BLaER1 (cell line): ENCODE data around the gene ZNHIT2.
A peak's percentile ranks its signal among the peaks of the same experiment; 100 is the strongest.

Source experiments
- H3K27ac ChIP-seq: shearing (Covaris generic); formaldehyde crosslinking; 2 replicates; pipeline ENCODE4 v1.8.1; 2022
- H3K27me3 ChIP-seq: shearing (Covaris generic); formaldehyde crosslinking; 2 replicates; pipeline ENCODE4 v1.8.1; 2022
- H3K36me3 ChIP-seq: shearing (Covaris generic); formaldehyde crosslinking; 2 replicates; pipeline ENCODE4 v1.8.1; 2022
- H3K4me1 ChIP-seq: shearing (Covaris generic); formaldehyde crosslinking; 2 replicates; pipeline ENCODE4 v1.8.1; 2022
- H3K4me2 ChIP-seq: shearing (Covaris generic); formaldehyde crosslinking; 2 replicates; pipeline ENCODE4 v1.8.1; 2022
- H3K4me3 ChIP-seq: shearing (Covaris generic); formaldehyde crosslinking; 2 replicates; pipeline ENCODE4 v1.8.1; 2022
- H3K9ac ChIP-seq: shearing (Covaris generic); formaldehyde crosslinking; 2 replicates; pipeline ENCODE4 v1.8.1; 2022
- H3K9me3 ChIP-seq: shearing (Covaris generic); formaldehyde crosslinking; 2 replicates; pipeline ENCODE4 v1.8.1; 2022
- H4K20me1 ChIP-seq: shearing (Covaris generic); formaldehyde crosslinking; 2 replicates; pipeline ENCODE4 v1.8.1; 2022
- Cebpa-rat ChIP-seq: shearing (Covaris generic); IDR thresholded peaks from 2 replicates; pipeline ENCODE4 v1.8.1; 2022

The ZNHIT2 gene

DNA sequence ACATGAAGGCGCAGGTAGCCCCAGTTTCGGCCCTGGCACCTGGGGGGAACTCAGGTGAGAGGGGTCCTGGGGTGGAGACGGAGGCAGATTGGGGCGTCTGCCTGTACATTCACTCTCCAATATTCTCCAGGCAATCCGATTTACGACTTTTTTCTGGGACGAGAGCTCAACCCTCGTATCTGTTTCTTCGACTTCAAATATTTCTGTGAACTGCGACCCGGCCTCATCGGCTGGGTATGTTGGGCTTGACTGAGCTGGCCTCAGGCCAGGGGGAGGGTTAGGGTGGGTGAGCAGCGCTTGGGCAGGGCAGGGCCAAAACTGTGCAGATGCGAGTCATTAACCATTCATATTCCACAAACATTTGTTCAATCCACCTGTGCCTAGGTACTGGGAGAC lies 4.1 kb downstream of the ZNHIT2 start:
- TF ChIP-seq Cebpa-rat, result no peak
- Histone ChIP-seq H3K9me3 (no peaks in the 10 kb centered on the region), H3K27me3 (no peaks in the 10 kb centered on the region), H3K9ac (peak overlapping the region; percentile 80), H3K36me3 (peaks cover 50% of the 10 kb centered on the region), H4K20me1 (peaks cover 37% of the 10 kb centered on the region), H3K4me2 (peak overlapping the region; percentile 100), H3K4me3 (peak overlapping the region; percentile 74), H3K4me1 (peaks cover 60% of the 10 kb centered on the region), H3K27ac (peak overlapping the region; percentile 85)

DNA sequence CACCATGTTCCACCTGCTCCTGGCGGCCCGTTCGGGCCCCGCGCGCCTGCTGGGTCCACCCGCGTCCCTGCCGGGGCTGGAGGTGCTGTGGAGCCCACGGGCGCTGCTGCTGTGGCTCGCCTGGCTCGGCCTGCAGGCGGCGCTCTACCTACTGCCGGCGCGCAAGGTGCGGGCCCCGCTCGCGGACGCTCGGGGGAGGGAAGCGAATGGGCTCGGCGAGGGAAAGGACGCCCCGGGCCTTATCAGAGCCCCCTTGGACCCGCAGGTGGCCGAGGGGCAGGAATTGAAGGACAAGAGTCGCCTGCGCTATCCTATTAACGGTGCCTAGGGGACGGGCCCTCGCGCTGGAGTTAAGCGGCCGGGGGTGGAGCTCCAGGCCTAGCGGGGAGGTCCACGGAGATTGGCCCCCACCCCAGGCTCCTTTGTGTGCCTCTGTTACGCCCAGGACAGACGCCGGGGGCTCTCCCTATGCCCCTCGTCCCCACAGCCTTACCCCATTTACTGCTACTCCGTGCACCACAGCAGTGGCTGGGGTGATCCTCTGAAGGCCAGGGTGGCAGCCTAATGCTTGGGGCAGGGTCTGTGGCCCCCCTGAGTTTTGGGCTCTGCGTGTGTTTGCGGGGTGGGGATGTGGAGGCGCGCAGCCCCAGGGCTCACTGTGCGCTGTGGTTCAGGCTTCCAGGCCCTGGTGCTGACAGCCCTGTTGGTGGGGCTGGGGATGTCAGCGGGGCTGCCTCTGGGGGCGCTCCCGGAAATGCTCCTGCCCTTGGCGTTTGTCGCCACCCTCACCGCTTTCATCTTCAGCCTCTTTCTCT lies 4.7 kb downstream of the ZNHIT2 start:
- H3K4me2 ChIP-seq, result peak overlapping the region; percentile 100
- peaks cover 32% of the 10 kb centered on the region for H4K20me1 ChIP-seq
- peak overlapping the region; percentile 80 for H3K9ac ChIP-seq
- H3K4me3 ChIP-seq, result peak overlapping the region; percentile 74
- H3K27me3 ChIP-seq, result no peaks in the 10 kb centered on the region
- H3K9me3 ChIP-seq, result no peaks in the 10 kb centered on the region
- H3K27ac ChIP-seq, result peak overlapping the region; percentile 85
- no peak for TF ChIP-seq Cebpa-rat
- H3K36me3 ChIP-seq, result peaks cover 50% of the 10 kb centered on the region
- peaks cover 55% of the 10 kb centered on the region for H3K4me1 ChIP-seq

DNA sequence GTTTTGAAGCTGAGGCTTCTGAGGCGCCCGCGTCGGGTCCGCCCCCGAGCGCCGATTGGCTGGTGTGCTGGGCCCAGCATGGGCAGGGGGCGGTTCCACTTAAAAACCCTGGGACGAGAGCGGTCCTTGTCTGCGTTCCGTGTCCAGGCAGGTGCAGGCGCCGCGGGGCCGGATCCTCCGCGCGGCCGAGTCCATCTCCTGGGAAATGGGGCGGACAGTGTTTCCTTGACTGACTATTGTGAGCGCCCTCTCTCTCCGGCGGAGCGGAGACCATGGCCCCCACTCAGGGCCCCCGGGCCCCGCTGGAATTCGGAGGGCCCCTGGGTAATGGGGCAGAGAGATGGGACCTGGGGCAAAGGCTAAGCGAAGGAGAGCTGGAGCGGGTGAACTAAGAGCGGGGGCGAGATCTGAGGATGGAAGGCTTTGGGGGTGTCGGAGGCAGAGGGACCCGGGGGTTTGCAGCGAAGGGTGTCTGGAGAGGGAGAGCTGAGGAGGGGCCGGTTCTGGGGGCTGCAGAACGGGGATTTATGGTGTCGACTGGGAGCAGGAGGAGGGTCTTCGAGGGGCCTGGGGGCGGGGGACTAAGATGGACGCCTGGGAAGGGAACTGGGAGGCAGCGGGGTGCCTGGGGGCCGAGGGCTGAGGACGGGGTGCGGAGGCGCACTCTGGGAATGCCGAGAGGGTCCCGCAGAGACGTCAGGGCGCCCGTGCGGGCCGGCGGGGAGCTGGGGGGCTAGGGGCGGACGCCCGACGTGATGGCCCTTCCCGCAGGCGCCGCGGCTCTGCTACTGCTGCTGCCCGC lies 5.6 kb downstream of the ZNHIT2 start, which contains the start of gene TM7SF2:
Gene TM7SF2 (plus strand): TSS at position 129 of the 802 bp plus-strand sequence. CDS start 144 bp downstream, at position 273.
- peaks cover 58% of the 10 kb centered on the region for H3K36me3 ChIP-seq
- H3K9ac ChIP-seq, result peak within 1 kb of the TSS; percentile 80
- no peak for TF ChIP-seq Cebpa-rat
- H3K9me3 ChIP-seq, result no peaks in the 10 kb centered on the region
- H4K20me1 ChIP-seq, result peaks cover 34% of the 10 kb centered on the region
- H3K4me2 ChIP-seq, result peak within 1 kb of the TSS; percentile 100
- peaks cover 55% of the 10 kb centered on the region for H3K4me1 ChIP-seq
- peak within 1 kb of the TSS; percentile 74 for H3K4me3 ChIP-seq
- H3K27ac ChIP-seq, result peak within 1 kb of the TSS; percentile 85
- H3K27me3 ChIP-seq, result no peaks in the 10 kb centered on the region

DNA sequence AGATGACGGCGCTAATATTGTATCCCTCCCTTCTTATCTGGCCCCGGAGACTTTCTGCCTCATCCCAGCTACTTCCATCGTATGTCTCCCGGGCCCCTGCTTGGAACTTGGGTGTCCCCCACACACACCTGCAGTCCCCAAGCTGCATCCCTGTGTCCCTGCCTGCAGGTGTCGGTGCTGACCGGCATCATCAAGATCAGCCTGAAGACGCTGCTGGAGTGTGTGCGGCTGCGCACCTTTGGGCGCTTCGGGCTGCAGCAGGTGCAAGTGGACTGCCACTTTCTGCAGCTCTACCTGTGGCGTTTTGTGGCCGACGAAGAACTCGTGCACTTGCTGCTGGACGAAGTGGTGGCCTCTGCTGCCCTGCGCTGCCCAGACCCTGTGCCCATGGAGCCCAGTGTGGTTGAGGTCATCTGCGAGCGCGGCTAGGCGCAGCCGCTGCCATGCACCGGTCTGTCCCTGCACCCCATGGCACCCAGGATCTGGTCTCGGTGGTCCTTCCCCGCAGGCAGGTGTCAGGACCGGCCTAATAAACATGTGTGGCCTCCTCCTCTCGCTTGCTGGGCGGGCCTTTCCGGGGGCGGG lies 6.2 kb downstream of the ZNHIT2 start:
- Histone ChIP-seq H3K4me1 (peaks cover 48% of the 10 kb centered on the region), H3K9me3 (no peaks in the 10 kb centered on the region), H3K4me3 (peak overlapping the region; percentile 74), H3K27ac (no peak overlapping the region), H3K9ac (no peak overlapping the region), H3K27me3 (no peaks in the 10 kb centered on the region), H3K4me2 (peak overlapping the region; percentile 100), H3K36me3 (peaks cover 58% of the 10 kb centered on the region), H4K20me1 (peaks cover 30% of the 10 kb centered on the region)
- TF ChIP-seq Cebpa-rat, result no peak

DNA sequence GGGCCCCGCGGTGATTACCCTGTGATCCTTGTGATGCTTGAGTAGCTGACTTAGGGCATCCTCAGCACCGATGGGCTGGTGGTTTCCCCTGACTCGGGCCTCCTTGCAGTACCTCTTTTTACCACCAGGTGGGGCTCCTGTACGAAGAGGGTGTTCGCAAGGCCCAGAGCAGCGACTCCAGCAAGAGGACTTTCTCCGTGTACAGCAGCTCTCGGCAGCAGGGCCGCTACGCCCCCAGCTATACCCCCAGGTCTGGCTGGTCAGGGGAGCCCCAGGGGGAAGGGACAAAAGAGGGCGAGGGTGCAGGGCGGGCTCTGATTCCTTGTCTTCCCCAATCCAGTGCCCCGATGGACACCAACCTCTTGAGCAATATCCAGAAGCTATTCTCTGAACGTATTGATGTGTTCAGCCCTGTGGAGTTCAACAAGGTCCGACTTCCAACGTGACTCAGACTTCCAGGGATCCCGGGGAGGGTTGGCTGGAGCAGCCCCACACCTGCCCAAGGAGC lies 7.1 kb downstream of the ZNHIT2 start:
- Histone ChIP-seq H3K9me3 (no peaks in the 10 kb centered on the region), H3K27me3 (no peaks in the 10 kb centered on the region), H3K4me3 (no peak overlapping the region), H3K9ac (no peak overlapping the region; the same call in 1 of the 2 replicates), H4K20me1 (peaks cover 26% of the 10 kb centered on the region), H3K36me3 (peaks cover 58% of the 10 kb centered on the region), H3K4me1 (peaks cover 39% of the 10 kb centered on the region), H3K27ac (no peak overlapping the region), H3K4me2 (peak overlapping the region; percentile 100)
- TF ChIP-seq Cebpa-rat, result no peak

DNA sequence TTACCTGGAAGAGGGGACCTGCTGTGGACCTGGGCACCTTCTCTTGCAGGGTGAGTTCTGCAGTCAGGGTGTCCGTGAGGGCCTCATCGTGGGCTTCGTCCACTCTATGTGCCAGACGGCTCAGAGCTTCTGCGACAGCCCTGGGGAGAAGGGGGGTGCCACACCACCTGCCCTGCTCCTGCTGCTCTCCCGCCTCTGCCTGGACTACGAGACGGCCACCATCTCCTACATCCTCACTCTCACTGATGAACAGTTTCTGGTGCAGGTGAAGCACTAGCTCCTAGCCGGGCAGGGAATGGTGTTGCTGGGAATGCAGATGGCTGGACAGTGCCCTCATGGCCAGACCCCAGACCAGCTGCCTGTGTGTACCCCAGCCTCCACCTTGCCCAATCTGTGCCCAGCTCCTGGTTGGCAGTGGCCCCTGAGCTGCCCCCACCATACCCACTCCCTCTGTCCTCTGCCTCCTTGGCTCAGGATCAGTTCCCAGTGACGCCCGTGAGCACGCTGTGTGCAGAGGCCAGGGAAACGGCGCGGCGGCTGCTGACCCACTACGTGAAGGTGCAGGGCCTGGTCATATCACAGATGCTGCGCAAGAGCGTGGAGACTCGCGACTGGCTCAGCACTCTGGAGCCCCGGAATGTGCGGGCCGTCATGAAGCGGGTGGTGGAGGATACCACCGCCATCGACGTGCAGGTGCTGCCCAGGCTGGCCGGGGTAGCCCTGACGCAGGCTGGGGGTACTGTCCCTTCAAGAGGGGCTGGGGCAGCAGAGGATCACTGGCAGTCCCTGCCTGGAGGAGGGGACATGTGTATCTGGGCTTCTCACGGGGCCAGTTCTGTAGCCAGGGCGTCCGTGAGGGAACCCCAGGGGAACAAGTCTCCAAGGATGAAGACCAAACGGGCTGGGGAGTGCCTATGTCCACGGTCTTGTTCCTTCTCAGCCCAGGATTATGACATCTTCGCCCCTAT lies 8.0 kb downstream of the ZNHIT2 start:
- no peak for TF ChIP-seq Cebpa-rat
- Histone ChIP-seq H3K27me3 (no peaks in the 10 kb centered on the region), H3K9me3 (no peaks in the 10 kb centered on the region), H3K4me1 (peaks cover 38% of the 10 kb centered on the region), H3K4me2 (peak overlapping the region; percentile 100; the same call in 1 of the 2 replicates), H3K4me3 (no peak overlapping the region), H3K36me3 (peaks cover 59% of the 10 kb centered on the region), H3K9ac (no peak overlapping the region), H3K27ac (no peak overlapping the region), H4K20me1 (peaks cover 34% of the 10 kb centered on the region)

DNA sequence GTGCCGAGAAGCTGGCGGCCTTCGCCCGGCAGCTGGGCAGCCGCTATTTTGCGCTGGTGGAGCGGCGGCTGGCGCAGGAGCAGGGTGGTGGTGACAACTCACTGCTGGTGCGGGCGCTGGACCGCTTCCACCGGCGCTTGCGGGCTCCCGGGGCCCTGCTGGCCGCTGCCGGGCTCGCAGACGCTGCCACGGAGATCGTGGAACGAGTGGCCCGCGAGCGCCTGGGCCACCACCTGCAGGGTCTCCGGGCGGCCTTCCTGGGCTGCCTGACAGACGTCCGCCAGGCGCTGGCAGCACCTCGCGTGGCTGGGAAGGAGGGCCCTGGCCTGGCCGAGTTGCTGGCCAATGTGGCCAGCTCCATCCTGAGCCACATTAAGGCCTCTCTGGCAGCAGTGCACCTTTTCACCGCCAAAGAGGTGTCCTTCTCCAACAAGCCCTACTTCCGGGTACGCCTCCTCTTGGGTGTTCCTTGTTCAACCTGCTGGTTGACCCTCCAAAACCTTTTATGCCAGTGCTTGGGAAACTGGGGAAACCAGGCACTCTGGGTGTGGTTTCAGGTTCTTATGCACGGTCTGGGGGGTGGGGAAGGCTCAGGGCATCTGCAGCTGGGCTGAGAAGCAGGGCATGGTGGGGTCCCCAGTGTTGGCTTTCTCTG lies 8.9 kb downstream of the ZNHIT2 start:
- H4K20me1 ChIP-seq, result peaks cover 40% of the 10 kb centered on the region
- H3K4me3 ChIP-seq, result no peak overlapping the region
- peaks cover 29% of the 10 kb centered on the region for H3K4me1 ChIP-seq
- peaks cover 59% of the 10 kb centered on the region for H3K36me3 ChIP-seq
- H3K9me3 ChIP-seq, result no peaks in the 10 kb centered on the region
- no peak overlapping the region for H3K27ac ChIP-seq
- no peaks in the 10 kb centered on the region for H3K27me3 ChIP-seq
- H3K4me2 ChIP-seq, result no peak overlapping the region
- TF ChIP-seq Cebpa-rat, result no peak
- H3K9ac ChIP-seq, result no peak overlapping the region

DNA sequence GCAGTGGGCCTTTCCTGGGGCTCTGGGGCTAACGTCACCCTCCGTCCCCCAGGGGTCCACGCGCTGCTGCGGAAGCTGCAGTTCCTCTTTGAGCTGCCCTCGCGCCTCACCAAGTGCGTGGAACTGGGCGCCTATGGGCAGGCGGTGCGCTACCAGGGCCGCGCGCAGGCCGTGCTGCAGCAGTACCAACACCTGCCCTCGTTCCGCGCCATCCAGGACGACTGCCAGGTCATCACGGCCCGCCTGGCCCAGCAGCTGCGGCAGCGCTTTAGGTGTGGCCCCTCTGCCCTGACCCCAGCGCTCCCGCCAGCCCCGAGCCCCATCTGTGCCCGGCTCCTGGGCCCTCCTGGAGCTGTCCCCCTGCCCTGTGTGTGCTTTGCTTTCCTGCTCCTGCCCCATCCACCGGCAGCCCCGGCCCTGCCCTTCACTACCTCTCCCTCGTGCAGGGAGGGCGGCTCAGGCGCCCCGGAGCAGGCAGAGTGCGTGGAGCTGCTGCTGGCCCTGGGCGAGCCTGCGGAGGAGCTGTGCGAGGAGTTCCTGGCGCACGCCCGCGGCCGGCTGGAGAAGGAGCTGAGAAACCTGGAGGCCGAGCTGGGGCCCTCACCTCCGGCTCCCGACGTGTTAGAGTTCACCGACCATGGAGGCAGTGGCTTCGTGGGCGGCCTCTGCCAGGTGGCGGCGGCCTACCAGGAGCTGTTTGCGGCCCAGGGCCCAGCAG lies 9.6 kb downstream of the ZNHIT2 start:
- Histone ChIP-seq H3K4me3 (no peak overlapping the region), H3K36me3 (peaks cover 62% of the 10 kb centered on the region)

More for the DNA sequence above, 9.6 kb downstream of the ZNHIT2 start:
- Histone ChIP-seq H3K4me2 (no peak overlapping the region), H4K20me1 (peaks cover 41% of the 10 kb centered on the region), H3K4me1 (peaks cover 22% of the 10 kb centered on the region), H3K27ac (no peak overlapping the region), H3K27me3 (no peaks in the 10 kb centered on the region), H3K9ac (no peak overlapping the region), H3K9me3 (no peaks in the 10 kb centered on the region)
- no peak for TF ChIP-seq Cebpa-rat
